ENCODE data around the gene OR10A2. TPM values are rescaled to one million over a fixed set of nuclear protein-coding genes. Genes with fewer than 3 reads are reported as not detected.
"Not testable (repeated sequence)": the region's sequence is repeated elsewhere in the genome, so short reads cannot be mapped to it uniquely, and the experiment has no call there.

Gene OR10A2
- total RNA-seq, 6 experiments from 2014 or later: not detected

DNA sequence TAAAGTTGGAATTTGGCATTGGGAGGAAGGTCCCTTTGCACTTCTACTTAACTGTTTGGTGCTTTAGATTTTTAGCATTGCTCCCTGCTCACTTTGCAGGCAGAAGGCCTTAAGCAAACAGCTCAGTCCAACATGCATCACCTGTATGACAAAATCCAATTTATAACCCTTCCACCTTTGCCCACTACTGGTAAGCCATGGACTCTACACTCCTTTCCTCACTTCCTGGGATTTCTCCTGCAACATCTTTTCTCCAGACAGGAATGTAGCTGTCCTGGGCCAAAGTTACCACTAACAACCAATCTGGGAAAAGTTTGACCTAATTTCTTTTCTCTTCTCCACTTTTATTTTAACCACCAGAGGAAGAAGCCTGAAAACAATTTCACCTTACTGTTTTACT is 31.2 kb downstream of the OR10A2 start:
- no peak overlapping the region for H3K27ac Mint-ChIP-seq
- no peaks in the 10 kb centered on the region for H3K4me1 Mint-ChIP-seq (ENCODE audit: low read depth)
- DNase-seq: no peak
- H3K27me3 Mint-ChIP-seq (ENCODE audit: insufficient read depth): no peaks in the 10 kb centered on the region; the same call in 1 of the 2 replicates
- TF ChIP-seq, protein P1, sequence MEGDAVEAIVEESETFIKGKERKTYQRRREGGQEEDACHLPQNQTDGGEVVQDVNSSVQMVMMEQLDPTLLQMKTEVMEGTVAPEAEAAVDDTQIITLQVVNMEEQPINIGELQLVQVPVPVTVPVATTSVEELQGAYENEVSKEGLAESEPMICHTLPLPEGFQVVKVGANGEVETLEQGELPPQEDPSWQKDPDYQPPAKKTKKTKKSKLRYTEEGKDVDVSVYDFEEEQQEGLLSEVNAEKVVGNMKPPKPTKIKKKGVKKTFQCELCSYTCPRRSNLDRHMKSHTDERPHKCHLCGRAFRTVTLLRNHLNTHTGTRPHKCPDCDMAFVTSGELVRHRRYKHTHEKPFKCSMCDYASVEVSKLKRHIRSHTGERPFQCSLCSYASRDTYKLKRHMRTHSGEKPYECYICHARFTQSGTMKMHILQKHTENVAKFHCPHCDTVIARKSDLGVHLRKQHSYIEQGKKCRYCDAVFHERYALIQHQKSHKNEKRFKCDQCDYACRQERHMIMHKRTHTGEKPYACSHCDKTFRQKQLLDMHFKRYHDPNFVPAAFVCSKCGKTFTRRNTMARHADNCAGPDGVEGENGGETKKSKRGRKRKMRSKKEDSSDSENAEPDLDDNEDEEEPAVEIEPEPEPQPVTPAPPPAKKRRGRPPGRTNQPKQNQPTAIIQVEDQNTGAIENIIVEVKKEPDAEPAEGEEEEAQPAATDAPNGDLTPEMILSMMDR (IDR thresholded peaks at IDR 0.05): no peak
- H3K4me3 Mint-ChIP-seq: no peak overlapping the region
- H3K9me3 Mint-ChIP-seq: no peaks in the 10 kb centered on the region
- no peaks in the 10 kb centered on the region for H3K36me3 Mint-ChIP-seq (ENCODE audit: low read depth)

DNA sequence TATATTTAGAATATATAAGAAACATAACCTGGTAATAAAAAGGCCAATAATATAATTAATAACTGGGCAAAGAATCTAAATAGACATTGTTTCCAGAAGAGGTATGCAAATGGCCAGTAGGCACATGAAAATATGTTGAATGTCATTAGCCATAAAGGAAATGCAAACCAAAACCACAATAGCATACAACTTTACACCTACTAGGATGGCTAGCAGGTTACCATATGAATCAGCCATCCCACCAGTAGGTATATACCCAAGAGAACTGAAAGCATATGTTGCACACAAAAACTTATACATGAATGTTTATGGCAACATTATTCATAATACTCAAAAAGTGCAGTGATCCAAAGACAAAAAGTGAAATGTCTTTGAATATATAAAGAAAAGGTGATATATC is 32.2 kb downstream of the OR10A2 start:
- no peaks in the 10 kb centered on the region; the same call in 1 of the 2 replicates for H3K27me3 Mint-ChIP-seq (ENCODE audit: insufficient read depth)
- no peaks in the 10 kb centered on the region for H3K9me3 Mint-ChIP-seq
- no peak for DNase-seq
- no peaks in the 10 kb centered on the region for H3K36me3 Mint-ChIP-seq (ENCODE audit: low read depth)
- no peak overlapping the region for H3K27ac Mint-ChIP-seq
- no peak overlapping the region for H3K4me3 Mint-ChIP-seq
- no peaks in the 10 kb centered on the region for H3K4me1 Mint-ChIP-seq (ENCODE audit: low read depth)
- TF ChIP-seq, protein P1 (IDR thresholded peaks at IDR 0.05): no peak

- Mint-ChIP-seq H3K27me3 (ENCODE audit: insufficient read depth) (no peaks in the 10 kb centered on the region), H3K4me3 (no peak overlapping the region), H3K9me3 (no peaks in the 10 kb centered on the region), H3K4me1 (ENCODE audit: low read depth) (no peaks in the 10 kb centered on the region), H3K36me3 (ENCODE audit: low read depth) (no peaks in the 10 kb centered on the region), H3K27ac (no peak overlapping the region)
- TF ChIP-seq, protein P1 (IDR thresholded peaks at IDR 0.05): no peak
- DNase-seq: no peak
These were observed 36.1 kb downstream of the OR10A2 start for GRCh38 chr11:6898911-6899310.

GRCh38 chr11:6900327-6900999 is 37.6 kb downstream of the OR10A2 start:
- Mint-ChIP-seq H3K9me3 (no peaks in the 10 kb centered on the region), H3K27ac (no peak overlapping the region), H3K27me3 (ENCODE audit: insufficient read depth) (peaks cover 6% of the 10 kb centered on the region; the same call in 1 of the 2 replicates)

DNA sequence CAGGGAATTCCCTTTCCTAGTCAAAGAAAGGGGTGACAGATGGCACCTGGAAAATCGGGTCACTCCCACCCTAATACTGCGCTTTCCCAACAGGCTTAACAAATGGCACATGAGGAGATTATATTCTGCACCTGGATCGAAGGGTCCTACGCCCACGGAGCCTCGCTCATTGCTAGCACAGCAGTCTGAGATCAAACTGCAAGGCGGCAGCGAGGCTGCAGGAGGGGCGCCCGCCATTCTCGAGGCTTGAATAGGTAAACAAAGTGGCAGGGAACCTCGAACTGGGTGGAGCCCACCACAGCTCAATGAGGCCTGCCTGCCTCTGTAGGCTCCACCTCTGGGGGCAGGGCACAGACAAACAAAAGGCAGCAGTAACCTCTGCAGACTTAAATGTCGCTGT is 41.9 kb downstream of the OR10A2 start:
- not testable (repeated sequence) for H3K4me1 Mint-ChIP-seq (ENCODE audit: low read depth); H3K9me3 Mint-ChIP-seq; DNase-seq; H3K36me3 Mint-ChIP-seq (ENCODE audit: low read depth); H3K27ac Mint-ChIP-seq; H3K4me3 Mint-ChIP-seq; H3K27me3 Mint-ChIP-seq (ENCODE audit: insufficient read depth)

More at GRCh38 chr11:6900327-6900999, 37.6 kb downstream of the OR10A2 start:
- DNase-seq: no peak
- H3K36me3 Mint-ChIP-seq (ENCODE audit: low read depth): no peaks in the 10 kb centered on the region
- no peaks in the 10 kb centered on the region for H3K4me1 Mint-ChIP-seq (ENCODE audit: low read depth)
- TF ChIP-seq, protein P1 (IDR thresholded peaks at IDR 0.05): peak; percentile 50; the same call in 1 of the 2 replicates
- H3K4me3 Mint-ChIP-seq: no peak overlapping the region

DNA sequence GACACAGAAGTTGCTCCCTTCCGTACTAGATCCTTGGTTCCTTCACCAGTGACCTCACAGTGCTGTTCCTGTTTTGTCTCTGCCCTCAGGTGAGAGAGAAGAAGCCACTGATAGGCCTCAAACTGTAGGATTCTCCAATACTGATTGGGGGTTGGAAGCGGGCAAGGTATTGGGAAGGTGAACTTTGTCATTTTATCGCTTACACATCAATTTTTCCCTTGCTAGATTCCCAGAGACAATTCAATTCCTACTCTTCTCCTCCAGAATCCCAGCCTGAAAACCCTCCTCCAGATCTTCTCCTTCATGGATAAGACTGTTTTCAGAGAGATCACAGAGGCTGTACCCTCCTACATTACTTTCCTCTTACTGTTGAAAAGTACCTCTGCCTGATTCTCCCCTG is 48.5 kb downstream of the OR10A2 start:
- Mint-ChIP-seq H3K36me3 (ENCODE audit: low read depth) (no peaks in the 10 kb centered on the region), H3K9me3 (no peaks in the 10 kb centered on the region), H3K4me3 (no peak overlapping the region), H3K27ac (no peak overlapping the region), H3K4me1 (ENCODE audit: low read depth) (no peaks in the 10 kb centered on the region), H3K27me3 (ENCODE audit: insufficient read depth) (peaks cover 2% of the 10 kb centered on the region)
- no peak for DNase-seq
- TF ChIP-seq, protein P1 (IDR thresholded peaks at IDR 0.05): no peak
